Ovary (tissue), 9 donors: Measurements from ENCODE around the gene TBC1D2. TPM values are rescaled to one million over a fixed set of nuclear protein-coding genes. Genes with fewer than 3 reads are reported as not detected.

Experiments
- DNase-seq, 5 donors: peaks; one replicate each; pipeline ENCODE4 v3.0.0-alpha.2; 2019 to 2020
- H3K27ac ChIP-seq, 2 donors: fragments of 200-600 bp; one replicate each; pipeline versions ENCODE4 v1.5.1 to v1.8.0; 2019 to 2022
- H3K27me3 ChIP-seq: fragments of 200-600 bp; one replicate; pipeline ENCODE4 v1.8.0; 2022
- H3K36me3 ChIP-seq: fragments of 200-600 bp; sonication (generic); one replicate; pipeline ENCODE4 v1.5.1; 2019
- H3K4me1 ChIP-seq: one replicate; pipeline ENCODE4 v1.8.1; 2013; ENCODE audit warnings: mild to moderate bottlenecking, moderate library complexity; ENCODE audit not compliant: insufficient read depth
- H3K4me3 ChIP-seq: fragments of 200-600 bp; sonication (generic); one replicate; pipeline ENCODE4 v1.5.1; 2017
- H3K9me3 ChIP-seq, 2 donors: fragments of 200-600 bp in 1 of 2; sonication (generic) in 1 of 2; one replicate each; pipeline versions ENCODE4 v1.5.1 to v1.8.1; 2013 to 2019; ENCODE audit warnings: mild to moderate bottlenecking in 1 of 2, moderate library complexity in 1 of 2
- CTCF ChIP-seq, 3 donors: fragments of 450-650 bp in 2 of 3; fragments of 200-600 bp in 1 of 3; IDR thresholded peaks; one replicate each; pipeline versions ENCODE4 v1.5.1 to v1.8.0; 2016 to 2022; ENCODE audit warnings: antibody characterized with exemption in 3 of 3, mild to moderate bottlenecking in 1 of 3
- EP300 ChIP-seq: sonication (generic); formaldehyde crosslinking; IDR thresholded peaks from one replicate; pipeline ENCODE4 v1.6.1; 2017; ENCODE audit warnings: antibody characterized with exemption
- POLR2A ChIP-seq: fragments of 450-650 bp; IDR thresholded peaks from one replicate; pipeline ENCODE4 v1.6.1; 2017; ENCODE audit warnings: antibody characterized with exemption, mild to moderate bottlenecking, moderate library complexity
- WGBS, 3 donors: extraction: QIAGEN DNeasy Blood & Tissue Kit in 1 of 3; methylation state at CpG; one replicate each; pipeline versions ENCODE4 v1.1.5 to v1.1.7; 2013 to 2017; 5-methylcytosine and 5-hydroxymethylcytosine counted together
- intact Hi-C, 4 donors: fragments of 100-400 bp; cut with DNase I; formaldehyde crosslinking; loops; one replicate each; pipeline versions ENCODE4 v1.11.0 to v1.15.1; 2022 to 2023
- polyA plus RNA-seq, 2 donors: library from polyadenylated mRNA; stranded (reverse); fragments of 200-250 nt in 1 of 2; fragments of 350-450 nt in 1 of 2; fragmentation: Illumina TruSeq in 1 of 2; extraction: RNeasy Lipid Tissue Mini Kit (QIAGEN cat#74804) in 1 of 2; gene quantifications; one replicate each; pipeline ENCODE4 v1.2.3, GENCODE V29; 2013 to 2014
- total RNA-seq, 7 donors: library from RNA; depleted of rRNA in 2 of 7; stranded (reverse); fragments of >200 nt in 2 of 7; fragmentation: NEBNext Ultra II Directional in 3 of 7; extraction: Animal tissue kit (Norgen Biotek cat#: 25700) in 3 of 7; gene quantifications; one replicate each; pipeline versions ENCODE4 v1.1.0 to v1.2.4, GENCODE V29; 2016 to 2023
- donor health status: DM: no; HTN: no; CAD: no; lungs with moderate emphysema.
- donor health status: DM: no; HTN: no; CAD: no.
- donor health status: Bipolar disorder and iron deficiency.
- donor health status: DM: yes; HTN: yes; CAD: no.
- donor health status: DM: no; HTN: no; CAD: no.
- donor health status: DM: yes; HTN: yes; CAD: no.

The TBC1D2 gene
- total and polyA plus RNA-seq, 9 donors: 1.7 to 11.3 (median 4.4) TPM

- H3K36me3 ChIP-seq: no peaks in the 10 kb centered on the region
- intact Hi-C loops: no loop called here
- no peak for TF ChIP-seq POLR2A
- TF ChIP-seq EP300: no peak
- no peak for TF ChIP-seq CTCF (IDR thresholded peaks at IDR 0.05)
- no peaks in the 10 kb centered on the region for H3K9me3 ChIP-seq
- no peak overlapping the region for H3K4me3 ChIP-seq
- 60 to 67% (median 62%) methylated on average over 6 of the region's 6 CpGs for WGBS, 3 donors
- no peak overlapping the region for H3K27ac ChIP-seq
- no peaks in the 10 kb centered on the region for H3K4me1 ChIP-seq
- H3K27me3 ChIP-seq: no peaks in the 10 kb centered on the region
- DNase-seq: no peak
Observed at GRCh38 chr9:98159790-98160189, 95.7 kb downstream of the TBC1D2 start.

- TF ChIP-seq CTCF (IDR thresholded peaks at IDR 0.05) (no peak), EP300 (no peak), POLR2A (no peak)
- WGBS, 3 donors: 85 to 88% (median 88%) methylated on average over 5 of the region's 5 CpGs
- Histone ChIP-seq H3K9me3 (no peaks in the 10 kb centered on the region), H3K4me1 (no peaks in the 10 kb centered on the region), H3K27ac (no peak overlapping the region), H3K27me3 (no peaks in the 10 kb centered on the region), H3K4me3 (no peak overlapping the region), H3K36me3 (no peaks in the 10 kb centered on the region)
- no peak for DNase-seq
- intact Hi-C loops: no loop called here
Observed at GRCh38 chr9:98159301-98159700, 96.1 kb downstream of the TBC1D2 start.

DNA sequence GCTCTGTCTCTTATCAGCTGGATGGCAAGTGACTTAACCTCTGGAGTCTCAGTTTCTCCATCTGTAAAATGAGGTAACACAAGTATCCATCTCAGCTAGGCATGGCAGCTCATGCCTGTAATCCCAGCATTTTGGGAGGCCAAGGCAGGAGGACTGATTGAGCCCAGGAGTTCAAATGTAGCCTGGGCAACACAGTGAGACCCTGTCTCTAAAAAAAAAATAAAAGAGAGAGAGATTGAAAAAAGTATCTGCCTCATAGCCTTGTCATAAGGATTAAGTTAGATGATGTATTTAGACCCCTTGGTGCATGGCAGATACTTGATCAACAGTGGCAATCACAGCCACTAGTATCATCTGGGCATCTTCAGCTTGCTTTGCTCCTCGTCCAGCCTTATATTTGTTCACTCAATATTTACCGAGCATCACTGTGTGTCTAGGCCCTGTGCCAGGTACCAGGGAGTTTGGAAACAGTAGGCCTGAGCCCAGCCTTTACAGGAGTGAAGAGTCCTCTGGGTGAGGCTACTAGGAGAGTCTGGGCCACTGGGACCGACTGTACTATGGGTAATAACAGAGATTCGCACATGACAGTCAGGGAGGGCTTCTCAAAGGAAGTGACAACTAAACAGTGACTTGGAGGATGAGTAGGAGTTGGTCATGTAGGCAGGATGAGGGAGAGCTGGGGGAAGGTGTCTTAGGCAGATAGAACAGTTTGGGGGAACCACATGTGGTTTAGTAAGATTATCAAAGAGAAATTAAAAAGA is 97.2 kb downstream of the TBC1D2 start:
- intact Hi-C loops: no loop called here
- DNase-seq: no peak
- Histone ChIP-seq H3K9me3 (no peaks in the 10 kb centered on the region), H3K4me1 (no peaks in the 10 kb centered on the region), H3K4me3 (no peak overlapping the region), H3K27me3 (no peaks in the 10 kb centered on the region), H3K27ac (no peak overlapping the region), H3K36me3 (no peaks in the 10 kb centered on the region)
- TF ChIP-seq POLR2A (no peak), EP300 (no peak)
- WGBS, 3 donors: 71 to 76% (median 76%) methylated on average over 4 of the region's 4 CpGs

DNA sequence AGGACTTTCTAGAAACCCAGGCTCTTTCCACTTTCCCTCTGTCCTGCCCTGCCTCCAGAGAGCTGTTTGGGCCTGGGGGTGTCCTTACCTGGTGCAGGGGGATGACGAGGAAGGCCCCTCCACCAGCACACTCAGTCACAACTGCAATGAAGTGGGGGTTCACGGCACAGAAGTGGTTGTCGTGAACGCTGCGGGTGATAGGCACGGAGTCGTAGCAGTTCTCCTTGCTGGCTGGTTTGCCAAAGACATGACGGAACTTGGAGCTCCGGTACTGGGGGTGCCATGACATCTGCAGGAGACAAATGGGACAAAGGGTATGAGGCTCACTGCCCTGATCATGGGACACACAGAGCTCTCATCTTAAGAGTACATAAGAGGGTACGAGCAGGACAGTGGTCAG is 98.1 kb downstream of the TBC1D2 start:
- 88 to 96% (median 93%) methylated on average over 10 of the region's 10 CpGs for WGBS, 3 donors
- DNase-seq: no peak
- Histone ChIP-seq H3K4me1 (no peaks in the 10 kb centered on the region), H3K4me3 (no peak overlapping the region), H3K9me3 (no peaks in the 10 kb centered on the region), H3K27ac (no peak overlapping the region), H3K36me3 (no peaks in the 10 kb centered on the region), H3K27me3 (no peaks in the 10 kb centered on the region)
- intact Hi-C loops: no loop called here
- TF ChIP-seq POLR2A (no peak), EP300 (no peak), CTCF (IDR thresholded peaks at IDR 0.05) (no peak)

GRCh38 chr9:98154678-98155077 is 100.8 kb downstream of the TBC1D2 start:
- Histone ChIP-seq H3K4me3 (no peak overlapping the region), H3K4me1 (no peaks in the 10 kb centered on the region), H3K9me3 (no peaks in the 10 kb centered on the region), H3K36me3 (no peaks in the 10 kb centered on the region), H3K27ac (no peak overlapping the region), H3K27me3 (no peaks in the 10 kb centered on the region)
- intact Hi-C loops: no loop called here
- WGBS, 3 donors: 88 to 92% (median 89%) methylated on average over 2 of the region's 2 CpGs
- TF ChIP-seq EP300 (no peak), CTCF (IDR thresholded peaks at IDR 0.05) (no peak), POLR2A (no peak)
- no peak for DNase-seq
